ENCODE measurements around the gene STX4. TPM values are rescaled to one million over a fixed set of nuclear protein-coding genes. Genes with fewer than 3 reads are reported as not detected.

The STX4 gene
- total RNA-seq, 1 donor from 2014 or later = 35.3 TPM

GRCh38 chr16:31031276-31031675 is 2.1 kb upstream of the STX4 start:
- Mint-ChIP-seq H3K4me3 (no peak overlapping the region), H3K27ac (no peak overlapping the region)

GRCh38 chr16:31033709-31034492 is 543 bp downstream of the STX4 start:
- Mint-ChIP-seq H3K9me3 (no peaks in the 10 kb centered on the region), H3K27ac (peak overlapping the region; percentile 92), H3K27me3 (no peaks in the 10 kb centered on the region), H3K4me3 (peak overlapping the region; percentile 97), H3K4me1 (ENCODE audit: unreplicated experiment) (no peaks in the 10 kb centered on the region), H3K36me3 (no peaks in the 10 kb centered on the region)
- DNase-seq (ENCODE audit: extremely low spot score, unreplicated experiment) = peak; percentile 83
- no peak for TF ChIP-seq CTCF (conservative IDR thresholded peaks at IDR 0.05)

More at GRCh38 chr16:31031276-31031675, 2.1 kb upstream of the STX4 start:
- H3K4me1 Mint-ChIP-seq (ENCODE audit: unreplicated experiment) = no peaks in the 10 kb centered on the region
- no peaks in the 10 kb centered on the region for H3K9me3 Mint-ChIP-seq
- H3K27me3 Mint-ChIP-seq = no peaks in the 10 kb centered on the region
- no peak for TF ChIP-seq CTCF (conservative IDR thresholded peaks at IDR 0.05)
- DNase-seq (ENCODE audit: extremely low spot score, unreplicated experiment) = no peak
- H3K36me3 Mint-ChIP-seq = no peaks in the 10 kb centered on the region

- H3K4me3 Mint-ChIP-seq = peak overlapping the region; percentile 57
- H3K36me3 Mint-ChIP-seq = no peaks in the 10 kb centered on the region
- H3K9me3 Mint-ChIP-seq = no peaks in the 10 kb centered on the region
Observed at GRCh38 chr16:31036691-31037090, 3.3 kb downstream of the STX4 start.

GRCh38 chr16:31038993-31039392 is 5.6 kb downstream of the STX4 start:
- H3K9me3 Mint-ChIP-seq = no peaks in the 10 kb centered on the region
- H3K36me3 Mint-ChIP-seq = no peaks in the 10 kb centered on the region
- H3K4me1 Mint-ChIP-seq (ENCODE audit: unreplicated experiment) = no peaks in the 10 kb centered on the region
- TF ChIP-seq CTCF (conservative IDR thresholded peaks at IDR 0.05) = no peak
- H3K4me3 Mint-ChIP-seq = no peak overlapping the region
- H3K27ac Mint-ChIP-seq = no peak overlapping the region
- H3K27me3 Mint-ChIP-seq = no peaks in the 10 kb centered on the region
- DNase-seq (ENCODE audit: extremely low spot score, unreplicated experiment) = no peak

More at GRCh38 chr16:31036691-31037090, 3.3 kb downstream of the STX4 start:
- no peaks in the 10 kb centered on the region for H3K4me1 Mint-ChIP-seq (ENCODE audit: unreplicated experiment)
- no peaks in the 10 kb centered on the region for H3K27me3 Mint-ChIP-seq
- DNase-seq (ENCODE audit: extremely low spot score, unreplicated experiment) = no peak
- no peak for TF ChIP-seq CTCF (conservative IDR thresholded peaks at IDR 0.05)
- no peak overlapping the region for H3K27ac Mint-ChIP-seq

GRCh38 chr16:31042866-31043265 is 9.5 kb downstream of the STX4 start:
- TF ChIP-seq CTCF (conservative IDR thresholded peaks at IDR 0.05) = no peak
- Mint-ChIP-seq H3K27ac (no peak overlapping the region), H3K4me3 (no peak overlapping the region), H3K4me1 (ENCODE audit: unreplicated experiment) (no peaks in the 10 kb centered on the region), H3K27me3 (no peaks in the 10 kb centered on the region), H3K36me3 (no peaks in the 10 kb centered on the region), H3K9me3 (no peaks in the 10 kb centered on the region)
- DNase-seq (ENCODE audit: extremely low spot score, unreplicated experiment) = no peak

All from type B pancreatic cell (in vitro differentiated cells).